ENCODE results near the gene LDLRAD4. TPM values are rescaled to one million over a fixed set of nuclear protein-coding genes. Genes with fewer than 3 reads are reported as not detected.

LDLRAD4 gene
- total and polyA plus RNA-seq, 9 of the 15 experiments (the other 6 are each of a cell fraction or from before 2014, with no cell fraction given), result 0.01 TPM; not detected in 8

GRCh38 chr18:13399511-13399910 lies 181.0 kb downstream of the LDLRAD4 start:
- CTCF ChIA-PET (ENCODE audit: low intra/inter-chr PET ratio), result no interaction called here
- no peak for ATAC-seq
- no peaks in the 10 kb centered on the region for H3K9me1 ChIP-seq (ENCODE audit: control insufficient read depth, insufficient read depth, low read length)

More at GRCh38 chr18:13399511-13399910, 181.0 kb downstream of the LDLRAD4 start:
- Histone ChIP-seq H3K27me3 (ENCODE audit: control insufficient read depth in 2 of 2, insufficient read depth in 2 of 2, low read length in 2 of 2) (peaks cover 21 to 31% of the 10 kb centered on the region in 2 experiments; a peak in 4 of 5 replicates), H3K9me3 (replicated peaks; ENCODE audit: control insufficient read depth, insufficient read depth, low read depth, low read length) (no peaks in the 10 kb centered on the region), H3K9ac (ENCODE audit: insufficient read depth in 1 of 2, low read depth in 2 of 2, low read length in 2 of 2) (no peak overlapping the region), H3K4me1 (replicated peaks in 1 of 2; ENCODE audit: control insufficient read depth in 2 of 2, insufficient read depth in 2 of 2, low read length in 2 of 2) (no peaks in the 10 kb centered on the region), H3K27ac (ENCODE audit: extremely low read depth, low read depth, low read length) (no peak overlapping the region), H3K4me2 (ENCODE audit: insufficient read depth, low read length) (no peak overlapping the region), H3K4me3 (no peak overlapping the region), H4K20me1 (replicated peaks; ENCODE audit: control insufficient read depth, insufficient read depth, low read length) (no peaks in the 10 kb centered on the region; the same call in 1 of the 2 replicates), H3K36me3 (ENCODE audit: control insufficient read depth, insufficient read depth, low read length) (no peaks in the 10 kb centered on the region), H2AFZ (ENCODE audit: low read depth, low read length) (no peak overlapping the region), H3K79me2 (ENCODE audit: control insufficient read depth, insufficient read depth, low read length) (no peaks in the 10 kb centered on the region)
- TF ChIP-seq RBM39 (optimal IDR thresholded peaks at IDR 0.05; ENCODE audit: low read depth, low read length), result no peak
- TF ChIP-seq RFX1 (IDR thresholded peaks at IDR 0.05), result no peak
- TF ChIP-seq ZNF592 (IDR thresholded peaks at IDR 0.05), result no peak
- no peak for TF ChIP-seq ZNF384 (IDR thresholded peaks at IDR 0.05; ENCODE audit: low read depth, low read length)
- no peak for TF ChIP-seq FOXJ3 (CRISPR knock-in tag; IDR thresholded peaks at IDR 0.05)
- no peak for TF ChIP-seq HNRNPLL (IDR thresholded peaks at IDR 0.05; ENCODE audit: low read depth, low read length, poor library complexity, severe bottlenecking)
- TF ChIP-seq FUS (optimal IDR thresholded peaks at IDR 0.05; ENCODE audit: low read depth, low read length), result no peak
- TF ChIP-seq ZNF717 (CRISPR knock-in tag; IDR thresholded peaks at IDR 0.05), result no peak
- no peak for TF ChIP-seq ZNF444 (CRISPR knock-in tag; IDR thresholded peaks at IDR 0.05)
- no peak for TF ChIP-seq ZSCAN32 (CRISPR knock-in tag; IDR thresholded peaks at IDR 0.05)
- TF ChIP-seq CEBPB (tag; IDR thresholded peaks at IDR 0.05), result no peak
- TF ChIP-seq ZNF707 (CRISPR knock-in tag; conservative IDR thresholded peaks at IDR 0.05), result no peak
- no peak for TF ChIP-seq SRF (CRISPR knock-in tag; IDR thresholded peaks at IDR 0.05)
- no peak for TF ChIP-seq HMG20B (CRISPR knock-in tag; IDR thresholded peaks at IDR 0.05)
- TF ChIP-seq CSDE1 (IDR thresholded peaks at IDR 0.05), result no peak
- no peak for TF ChIP-seq KLF1 (tag; IDR thresholded peaks at IDR 0.05)
- in situ Hi-C loops (cut with MboI) (no loop called here), intact Hi-C loops (cut with micrococcal nuclease) (no loop called here)
- WGBS (ENCODE audit: insufficient coverage, low coverage, missing lambda C conversion rate), result 0% methylated on average over 8 of the region's 8 CpGs
- no peak for FAIRE-seq
- POLR2A ChIA-PET, result no interaction called here
- DNase-seq (ENCODE audit: extremely low read depth in 1 of 4, low spot score in 3 of 4), result no peak
- BruUV-seq (replicated peaks), result no TSS peak

Measured in K562 (cell line).